Panc1 (cell line): ENCODE results near the gene SNRNP40.

Experiments used
- CTCF ChIP-seq: fragments of 450-650 bp; IDR thresholded peaks from 2 replicates; pipeline ENCODE4 v1.5.1; 2017; ENCODE audit warnings: mild to moderate bottlenecking
- POLR2AphosphoS5 ChIP-seq: IDR thresholded peaks from 2 replicates; pipeline ENCODE4 v1.6.1; 2012; ENCODE audit warnings: mild to moderate bottlenecking, low read depth, low read length, moderate library complexity

- no peak for TF ChIP-seq CTCF
- TF ChIP-seq POLR2AphosphoS5, result no peak
Measured at GRCh38 chr1:31272369-31272768, 24.2 kb downstream of the SNRNP40 start.
